Dedifferentiated amniotic fluid mesenchymal stem cell (primary cell): ENCODE results near the gene TRMT10C.
A peak's percentile ranks its signal among the peaks of the same experiment; 100 is the strongest.
"Not testable (repeated sequence)": the region's sequence is repeated elsewhere in the genome, so short reads cannot be mapped to it uniquely, and the experiment has no call there.

Experiments used
- DNase-seq: peaks from one replicate; pipeline ENCODE4 v3.0.0-alpha.2; 2016; ENCODE audit errors: extremely low spot score

Gene TRMT10C

DNA sequence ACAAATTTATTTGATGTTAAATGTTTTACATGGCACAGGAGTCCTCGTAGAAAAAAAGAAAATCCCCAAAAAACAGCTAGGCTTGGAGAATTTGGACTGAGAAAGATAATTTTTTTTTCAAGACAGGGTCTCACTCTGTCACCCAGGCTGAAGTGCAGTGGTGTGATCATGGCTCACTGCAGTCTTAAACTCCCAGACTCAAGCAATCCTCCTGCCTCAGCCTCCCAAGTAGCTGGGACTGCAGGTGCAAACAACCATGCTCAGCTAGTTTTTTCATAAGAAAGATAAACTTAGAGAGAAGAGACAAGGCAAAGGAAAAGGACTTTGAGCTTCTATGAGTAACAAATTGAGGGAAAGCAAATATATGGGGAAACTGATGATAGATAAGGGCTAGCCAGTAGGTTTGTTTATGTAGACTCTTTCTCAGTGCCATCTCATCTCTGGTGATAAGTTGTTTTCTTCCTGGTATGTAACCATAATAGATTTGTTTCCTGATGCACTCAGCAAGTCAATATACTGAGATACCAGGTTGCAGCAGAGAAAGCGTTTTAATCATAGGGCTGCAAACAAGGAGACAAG lies 13.1 kb upstream of the TRMT10C start:
- no peak for DNase-seq

DNA sequence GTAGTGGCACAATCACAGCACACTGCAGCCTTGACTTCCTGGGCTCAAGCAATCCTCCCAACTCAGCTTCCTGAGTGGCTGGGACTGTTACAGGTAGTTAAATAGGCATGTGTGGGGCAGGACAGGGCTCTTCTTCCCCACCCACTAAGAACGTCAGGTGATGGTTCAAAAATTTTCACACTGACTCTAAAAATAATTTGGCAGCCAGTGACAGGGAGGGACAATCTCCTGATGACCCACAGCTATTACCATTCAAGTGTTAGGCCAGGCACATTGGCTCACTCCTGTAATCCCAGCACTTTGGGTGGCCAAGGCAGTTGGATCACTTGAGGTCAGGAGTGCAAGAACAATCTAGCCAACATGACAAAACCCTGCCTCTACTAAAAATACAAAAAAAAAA lies 12.2 kb upstream of the TRMT10C start:
- no peak for DNase-seq

DNA sequence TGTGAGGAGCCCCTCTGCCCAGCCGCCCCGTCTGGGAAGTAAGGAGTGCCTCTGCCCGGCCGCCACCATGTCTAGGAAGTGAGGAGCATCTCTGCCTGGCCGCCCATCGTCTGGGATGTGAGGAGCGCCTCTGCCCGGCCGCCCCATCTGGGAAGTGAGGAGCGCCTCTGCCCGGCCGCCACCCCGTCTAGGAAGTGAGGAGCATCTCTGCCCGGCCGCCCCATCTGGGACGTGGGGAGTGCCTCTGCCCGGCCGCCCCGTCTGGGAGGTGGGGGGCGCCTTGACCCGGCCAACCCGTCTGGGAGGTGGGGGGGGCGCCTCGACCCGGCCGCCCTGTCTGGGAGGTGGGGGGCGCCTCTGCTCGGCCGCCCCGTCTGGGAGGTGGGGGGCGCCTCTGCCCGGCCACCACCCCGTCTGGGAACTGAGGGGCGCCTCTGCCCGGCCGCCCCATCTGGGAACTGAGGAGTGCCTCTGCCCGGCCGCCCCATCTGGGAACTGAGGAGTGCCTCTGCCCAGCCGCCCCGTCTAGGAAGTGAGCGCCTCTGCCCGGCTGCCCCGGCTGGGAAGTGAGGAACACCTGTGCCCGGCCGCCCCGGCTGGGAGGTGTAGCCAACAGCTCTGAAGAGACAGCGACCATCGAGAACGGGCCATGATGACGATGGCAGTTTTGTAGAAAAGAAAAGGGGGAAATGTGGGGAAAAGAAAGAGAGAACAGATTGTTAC lies 10.1 kb upstream of the TRMT10C start:
- not testable (repeated sequence) for DNase-seq

DNA sequence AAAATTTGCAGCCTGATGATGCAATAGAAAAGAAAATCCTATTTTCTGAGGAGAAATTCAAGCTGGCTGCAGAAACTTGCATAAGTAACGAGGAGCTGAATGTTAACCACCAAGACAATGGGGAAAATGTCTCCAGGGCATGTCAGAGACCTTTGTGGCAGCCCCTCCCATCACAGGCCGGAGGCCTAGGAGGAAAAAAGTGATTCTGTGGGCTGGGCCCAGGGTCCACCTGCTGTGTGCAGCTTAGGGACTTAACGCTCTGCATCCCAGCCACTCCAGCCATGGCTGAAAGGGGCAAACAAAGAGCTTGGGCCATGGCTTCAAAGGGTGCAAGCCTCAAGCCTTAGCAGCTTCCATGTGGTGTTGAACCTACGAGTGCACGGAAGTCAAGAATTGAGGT lies 8.3 kb upstream of the TRMT10C start:
- DNase-seq: not testable (repeated sequence)

DNA sequence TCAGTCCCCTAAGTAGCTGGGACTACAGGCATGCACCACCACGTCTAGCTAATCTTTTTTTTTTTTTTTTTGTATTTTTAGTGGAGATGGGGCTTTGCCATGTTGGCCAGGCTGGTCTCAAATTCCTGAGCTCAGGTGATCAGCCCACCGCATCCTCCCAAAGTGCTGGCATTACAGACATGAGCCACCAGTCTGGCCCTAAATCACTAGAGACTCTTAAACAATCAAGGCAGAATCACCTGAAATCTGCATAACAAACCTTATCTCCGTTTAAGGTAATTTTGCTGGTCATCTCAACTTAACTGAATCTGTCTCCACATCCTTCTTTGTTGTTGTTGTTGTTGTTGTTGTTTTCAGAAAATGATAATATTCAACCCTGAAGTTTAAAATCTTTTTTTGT lies 5.6 kb upstream of the TRMT10C start:
- no peak for DNase-seq

DNA sequence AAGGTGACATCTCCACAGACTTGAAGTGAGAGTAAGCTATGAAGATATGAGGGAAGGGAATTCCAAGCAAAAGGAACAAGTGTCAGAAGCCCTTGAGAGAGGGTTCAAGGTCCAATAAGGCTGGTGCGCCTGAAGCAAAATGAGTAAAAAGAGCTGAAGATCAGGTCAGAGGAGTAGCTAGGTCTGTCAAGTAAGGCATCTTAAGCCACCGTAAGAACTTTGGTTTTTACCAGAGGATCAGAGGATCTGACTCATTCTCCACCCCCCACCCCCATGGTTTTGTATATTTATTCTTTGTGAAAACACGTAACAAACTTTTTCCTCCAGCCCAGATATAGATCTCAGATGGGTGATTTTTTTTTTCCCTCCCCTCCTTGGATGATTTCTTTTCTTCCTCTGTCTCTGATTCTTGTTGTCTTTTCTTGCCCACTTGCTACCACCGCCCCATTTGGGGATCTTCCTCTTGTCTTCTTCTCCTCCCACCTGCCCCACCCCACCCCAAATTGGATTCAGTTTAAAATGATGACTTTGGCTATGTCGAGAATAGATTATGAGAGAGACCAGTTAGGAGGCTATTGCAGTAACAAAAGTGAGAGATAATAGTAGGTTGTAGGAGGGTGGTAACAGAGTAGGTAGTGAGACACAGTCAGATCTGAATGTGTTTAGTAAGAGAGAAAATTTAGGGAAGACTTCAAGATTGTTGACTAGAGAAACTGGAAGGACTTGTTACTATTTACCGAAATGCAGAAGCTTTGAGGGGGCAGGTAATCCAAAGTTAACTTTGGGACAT lies 6.1 kb downstream of the TRMT10C start:
- no peak for DNase-seq

DNA sequence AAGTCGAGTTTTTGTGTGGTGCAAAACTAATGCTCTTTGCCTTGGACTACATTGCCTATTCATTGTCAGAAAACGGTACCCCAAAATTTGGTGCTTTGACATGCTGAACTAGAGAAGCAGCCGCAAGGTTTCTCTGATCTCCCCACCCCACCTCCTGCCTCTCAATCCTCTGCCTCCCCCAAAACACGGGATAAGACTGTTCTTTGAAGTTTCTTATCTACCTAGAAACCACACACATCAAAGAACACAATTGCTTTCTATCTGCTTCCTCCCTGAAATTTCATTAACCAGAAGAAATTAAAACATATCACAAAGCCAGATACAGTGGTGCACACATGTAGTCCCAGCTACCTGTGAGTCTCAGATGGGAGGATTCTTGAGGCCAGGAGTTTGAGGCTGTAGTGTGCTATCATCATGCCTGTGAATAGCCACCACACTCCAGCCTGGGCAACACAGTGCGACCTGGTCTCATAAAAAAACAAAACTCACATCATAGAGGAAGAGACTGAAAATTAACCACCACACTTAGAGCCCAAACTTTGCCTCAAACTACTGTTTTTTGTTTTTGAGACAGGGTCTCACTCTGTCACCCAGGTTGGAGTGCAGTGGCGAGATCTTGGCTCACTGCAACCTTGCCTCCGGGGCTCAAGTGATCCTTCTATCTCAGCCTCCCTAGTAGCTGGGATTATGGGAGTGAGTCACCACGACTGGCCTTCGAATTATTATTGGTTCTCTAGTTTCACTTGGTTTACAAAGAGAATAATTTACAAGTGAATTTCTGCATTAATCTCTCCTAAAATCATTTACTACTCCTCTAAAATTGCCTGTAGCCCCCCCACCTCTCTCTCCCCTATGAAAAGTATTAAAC lies 9.6 kb downstream of the TRMT10C start:
- DNase-seq: no peak

DNA sequence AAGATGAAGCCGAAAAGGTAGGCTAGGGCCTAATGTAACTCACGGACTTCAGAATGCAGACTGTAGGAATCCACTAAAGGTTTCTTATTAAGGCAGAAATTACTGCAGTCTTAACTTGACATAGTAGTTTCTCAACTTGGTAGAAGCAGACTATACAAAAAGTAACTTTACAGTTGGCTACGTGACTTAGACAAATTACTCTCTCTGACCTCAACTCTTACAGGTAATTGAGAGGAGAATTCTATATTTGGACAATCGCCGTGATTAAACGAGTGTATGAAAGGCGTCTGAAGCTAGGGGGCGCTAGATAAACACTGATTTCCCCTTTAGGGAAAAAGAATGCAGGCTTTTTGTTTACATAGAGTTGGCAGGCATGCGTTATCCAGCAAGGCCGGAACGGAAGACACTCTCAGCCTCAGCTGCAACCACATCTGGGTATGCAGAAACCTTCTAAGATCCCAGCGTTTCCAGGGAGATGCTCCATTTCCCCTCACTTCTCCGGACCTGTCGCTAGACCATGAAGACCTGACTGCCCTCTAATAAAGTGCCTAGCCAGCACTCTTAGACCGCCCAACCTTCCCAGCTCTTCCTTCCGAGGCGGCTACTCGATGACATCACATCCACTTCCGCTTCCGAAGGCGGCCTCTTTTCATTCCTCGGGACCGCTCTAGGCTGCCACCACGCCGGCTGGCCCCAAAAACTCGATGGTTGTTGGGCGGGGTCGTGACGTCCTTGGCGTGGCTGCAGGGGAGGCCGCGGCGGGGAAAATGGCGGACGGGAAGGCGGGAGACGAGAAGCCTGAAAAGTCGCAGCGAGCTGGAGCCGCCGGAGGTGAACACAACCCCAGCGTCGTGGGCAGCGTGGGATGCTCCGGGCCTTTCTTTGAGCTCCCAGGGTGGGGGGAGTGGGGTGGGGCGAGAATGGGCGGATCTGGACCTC lies 12.1 kb downstream of the TRMT10C start, which contains the start of gene PCNP:
PCNP (plus strand) TSS at position 732 of the 939 bp plus-strand sequence; CDS start at position 768, 36 bp downstream.
- DNase-seq: peak; percentile 99

DNA sequence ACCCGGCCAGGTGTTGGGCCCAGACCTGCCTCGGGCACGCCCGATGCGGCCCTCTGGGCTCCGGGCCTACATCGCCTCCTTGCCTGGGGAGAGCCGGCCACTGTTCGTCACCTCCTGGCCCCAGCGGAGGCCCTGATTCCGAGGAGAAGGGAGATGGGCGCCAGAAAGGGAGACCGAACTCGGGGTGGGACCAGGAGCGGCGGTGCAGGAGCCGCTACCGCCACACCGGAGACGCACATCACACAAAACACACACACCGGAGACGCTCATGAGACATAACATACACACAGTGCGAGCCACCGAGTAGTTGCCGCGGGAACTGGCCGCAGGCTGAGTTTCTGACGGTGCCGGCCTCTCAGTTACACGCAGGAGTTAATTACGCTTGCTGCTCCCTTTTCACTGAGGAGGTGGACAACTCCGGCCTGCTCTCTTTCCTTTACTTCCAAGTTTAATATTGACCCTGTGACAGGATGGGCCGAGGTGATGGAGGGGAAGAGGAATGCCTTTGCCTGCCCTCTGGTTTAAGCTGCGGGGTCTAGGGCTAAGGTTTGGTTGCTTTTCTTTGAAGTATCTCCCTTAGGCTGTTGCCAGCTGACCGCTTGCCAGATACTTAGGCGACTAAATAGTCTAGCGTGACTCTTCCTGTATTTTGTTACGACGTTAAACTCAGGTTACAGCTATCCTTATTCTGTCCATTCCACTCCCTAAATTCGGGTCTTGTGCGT lies 12.9 kb downstream of the TRMT10C start:
- peak; percentile 54 for DNase-seq

DNA sequence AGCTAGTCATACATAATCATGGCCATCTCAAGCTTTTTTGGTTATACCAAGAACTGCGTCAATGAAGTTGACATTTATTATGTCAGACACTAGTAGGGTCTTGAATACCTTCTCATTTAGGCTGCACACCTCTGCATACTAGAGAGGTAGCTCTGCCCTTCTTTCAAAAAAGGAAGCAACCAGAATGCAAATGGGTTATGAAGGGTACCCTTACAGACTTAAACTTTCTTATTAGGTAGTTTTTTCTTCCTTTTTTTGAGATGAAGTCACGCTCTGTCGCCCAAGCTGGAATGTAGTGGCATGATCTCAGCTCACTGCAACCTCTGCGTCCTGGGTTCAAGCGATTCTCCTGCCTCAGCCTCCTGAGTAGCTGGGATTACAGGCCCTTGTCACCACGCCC lies 15.6 kb downstream of the TRMT10C start:
- DNase-seq: no peak

DNA sequence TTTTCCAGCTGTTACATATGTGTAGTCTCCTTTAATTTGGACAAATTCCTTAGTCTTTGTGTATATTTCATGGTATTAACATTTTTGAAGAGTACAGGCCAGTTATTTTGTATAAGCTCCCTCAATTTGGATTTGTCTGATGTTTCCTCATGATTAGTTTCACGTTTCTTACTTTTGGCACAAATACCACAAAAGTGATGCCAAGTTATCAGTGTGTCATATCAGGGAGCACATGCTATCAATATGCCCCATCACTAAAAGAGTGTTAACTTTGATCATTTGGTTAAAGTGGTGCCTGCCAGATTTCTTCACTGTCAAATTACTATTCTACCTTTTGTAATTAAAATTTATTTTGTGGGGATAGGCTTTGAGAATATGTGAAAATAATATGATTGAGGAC lies 26.9 kb downstream of the TRMT10C start:
- no peak for DNase-seq

DNA sequence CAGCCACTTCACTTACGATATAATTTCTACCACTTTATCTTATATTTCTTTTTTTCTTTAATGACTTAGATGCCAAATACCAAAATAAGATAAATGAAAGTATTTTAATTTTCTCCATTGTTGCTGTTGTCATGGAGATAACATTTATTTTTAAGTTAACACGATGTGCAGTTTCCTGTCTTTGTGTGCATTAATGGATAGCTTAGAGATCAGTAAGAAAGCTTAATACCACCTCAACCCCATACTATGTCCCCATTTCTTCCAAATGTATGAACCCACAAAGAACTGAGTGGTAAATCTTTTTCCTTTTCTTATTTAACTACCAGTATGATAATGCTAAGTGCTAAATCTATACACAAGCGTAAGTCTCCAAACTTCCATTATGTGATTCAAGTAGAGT lies 29.4 kb downstream of the TRMT10C start:
- no peak for DNase-seq

DNA sequence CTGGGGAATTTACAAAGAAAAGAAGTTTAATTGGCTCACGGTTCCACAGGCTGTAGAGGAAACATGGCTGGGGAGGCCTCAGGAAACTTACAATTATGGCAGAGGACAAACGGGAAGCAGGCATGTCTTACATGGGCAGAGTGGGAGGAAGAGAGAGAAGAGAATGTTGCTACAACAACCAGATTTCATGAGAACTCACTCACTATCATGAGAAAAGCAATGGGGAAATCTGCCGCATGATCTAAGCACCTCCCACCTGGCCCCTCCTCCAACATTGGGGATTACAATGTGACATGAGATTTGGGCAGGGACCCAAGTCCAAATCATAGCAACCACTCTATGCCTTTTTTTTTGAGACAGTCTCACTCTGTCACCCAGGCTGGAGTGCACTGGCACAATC lies 41.1 kb downstream of the TRMT10C start:
- DNase-seq: no peak

DNA sequence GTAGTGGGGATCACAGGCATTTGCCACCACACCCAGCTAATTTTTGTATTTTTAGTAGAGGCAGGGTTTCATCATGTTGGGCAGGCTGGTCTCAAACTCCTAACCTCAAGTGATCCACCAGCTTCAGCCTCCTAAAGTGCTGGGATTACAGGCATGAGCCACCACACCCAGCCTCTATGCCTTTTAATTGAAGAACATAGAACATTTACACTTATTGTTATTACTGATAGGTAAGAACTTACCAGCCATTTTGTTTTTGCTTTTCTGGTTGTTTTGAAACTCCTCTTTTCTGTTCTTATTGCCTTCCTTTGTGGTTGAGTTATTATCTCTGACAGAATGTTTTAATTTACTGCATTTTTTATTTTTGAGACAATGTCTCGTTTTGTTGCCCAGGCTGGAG lies 41.5 kb downstream of the TRMT10C start:
- DNase-seq: no peak

DNA sequence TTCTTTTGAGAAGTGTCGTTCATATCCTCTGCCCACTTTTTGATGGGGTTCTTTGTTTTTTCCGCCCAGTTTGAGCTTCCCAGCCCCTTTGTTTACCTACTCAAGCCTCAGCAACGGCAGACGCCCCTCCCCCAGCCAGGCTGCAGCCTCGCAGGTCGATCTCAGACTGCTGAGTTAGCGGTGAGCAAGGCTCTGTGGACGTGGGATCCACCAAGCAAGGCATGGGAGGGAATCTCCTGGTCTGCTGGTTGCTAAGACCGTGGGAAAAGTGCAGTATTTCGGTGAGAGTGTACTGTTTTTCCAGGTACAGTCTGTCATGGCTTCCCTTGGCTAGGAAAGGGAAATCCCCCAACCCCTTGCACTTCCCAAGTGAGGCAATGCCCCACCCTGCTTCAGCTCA lies 43.7 kb downstream of the TRMT10C start:
- DNase-seq: not testable (repeated sequence)

DNA sequence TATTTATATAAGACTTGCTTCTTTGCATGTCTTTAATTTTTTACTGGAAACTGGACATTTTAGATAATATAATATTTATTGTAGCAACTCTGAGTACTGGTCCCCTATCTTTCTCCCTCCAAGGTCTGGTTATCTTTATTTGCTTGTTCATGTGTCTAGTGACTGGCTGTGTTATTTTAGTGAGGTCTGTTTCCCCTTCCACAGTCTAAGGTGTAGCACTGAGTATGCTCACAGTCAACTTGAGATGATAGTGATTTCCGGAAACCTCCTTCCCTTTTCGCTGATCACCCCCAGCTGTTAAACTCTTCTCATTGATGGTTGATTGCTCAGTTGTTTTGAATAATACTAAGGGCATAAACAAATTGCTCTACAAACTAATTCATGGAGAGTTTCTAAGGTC lies 49.4 kb downstream of the TRMT10C start:
- DNase-seq: no peak

DNA sequence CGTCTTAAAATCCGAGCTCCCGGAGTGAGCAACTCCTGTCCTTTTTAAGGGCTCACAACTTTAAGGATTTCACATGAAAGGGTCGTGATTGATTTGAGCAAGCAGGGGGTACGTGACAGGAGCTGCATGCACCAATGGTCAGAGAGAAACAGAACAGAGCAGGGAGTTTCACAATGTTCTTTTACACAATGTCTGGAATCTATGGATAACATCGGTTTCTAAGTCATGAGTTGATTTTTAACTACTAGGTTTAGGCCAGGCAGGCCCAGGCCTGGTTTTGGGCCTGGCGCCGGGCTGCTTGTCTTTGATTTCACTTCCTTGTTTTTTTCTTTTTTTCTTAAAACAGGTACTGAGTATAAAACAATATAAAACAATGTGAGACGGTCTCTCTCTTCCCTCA lies 51.3 kb downstream of the TRMT10C start:
- not testable (repeated sequence) for DNase-seq

DNA sequence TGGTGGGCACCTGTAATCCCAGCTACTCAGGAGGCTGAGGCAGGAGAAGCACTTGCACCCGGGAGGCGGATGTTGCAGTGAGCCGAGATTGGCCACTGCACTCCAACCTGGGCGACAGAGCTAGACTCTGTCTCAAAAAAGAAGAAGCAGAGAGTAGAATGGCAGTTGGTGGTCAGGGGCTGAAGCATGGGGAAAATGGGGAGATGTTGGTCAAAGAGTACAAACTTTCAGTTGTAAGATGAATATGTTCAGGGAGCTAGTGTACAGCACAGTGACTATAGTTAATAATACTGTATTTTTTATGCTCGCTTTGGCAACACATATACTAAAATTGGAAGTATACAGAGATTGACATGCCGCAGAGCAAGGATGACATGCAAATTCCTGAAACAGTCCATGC lies 53.9 kb downstream of the TRMT10C start:
- DNase-seq: no peak
